ENCODE data around the gene ARHGEF6.
A peak's percentile ranks its signal among the peaks of the same experiment; 100 is the strongest.
"Not testable (repeated sequence)": the region's sequence is repeated elsewhere in the genome, so short reads cannot be mapped to it uniquely, and the experiment has no call there.

The ARHGEF6 gene, protein sequence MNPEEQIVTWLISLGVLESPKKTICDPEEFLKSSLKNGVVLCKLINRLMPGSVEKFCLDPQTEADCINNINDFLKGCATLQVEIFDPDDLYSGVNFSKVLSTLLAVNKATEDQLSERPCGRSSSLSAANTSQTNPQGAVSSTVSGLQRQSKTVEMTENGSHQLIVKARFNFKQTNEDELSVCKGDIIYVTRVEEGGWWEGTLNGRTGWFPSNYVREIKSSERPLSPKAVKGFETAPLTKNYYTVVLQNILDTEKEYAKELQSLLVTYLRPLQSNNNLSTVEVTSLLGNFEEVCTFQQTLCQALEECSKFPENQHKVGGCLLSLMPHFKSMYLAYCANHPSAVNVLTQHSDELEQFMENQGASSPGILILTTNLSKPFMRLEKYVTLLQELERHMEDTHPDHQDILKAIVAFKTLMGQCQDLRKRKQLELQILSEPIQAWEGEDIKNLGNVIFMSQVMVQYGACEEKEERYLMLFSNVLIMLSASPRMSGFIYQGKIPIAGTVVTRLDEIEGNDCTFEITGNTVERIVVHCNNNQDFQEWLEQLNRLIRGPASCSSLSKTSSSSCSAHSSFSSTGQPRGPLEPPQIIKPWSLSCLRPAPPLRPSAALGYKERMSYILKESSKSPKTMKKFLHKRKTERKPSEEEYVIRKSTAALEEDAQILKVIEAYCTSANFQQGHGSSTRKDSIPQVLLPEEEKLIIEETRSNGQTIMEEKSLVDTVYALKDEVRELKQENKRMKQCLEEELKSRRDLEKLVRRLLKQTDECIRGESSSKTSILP

DNA sequence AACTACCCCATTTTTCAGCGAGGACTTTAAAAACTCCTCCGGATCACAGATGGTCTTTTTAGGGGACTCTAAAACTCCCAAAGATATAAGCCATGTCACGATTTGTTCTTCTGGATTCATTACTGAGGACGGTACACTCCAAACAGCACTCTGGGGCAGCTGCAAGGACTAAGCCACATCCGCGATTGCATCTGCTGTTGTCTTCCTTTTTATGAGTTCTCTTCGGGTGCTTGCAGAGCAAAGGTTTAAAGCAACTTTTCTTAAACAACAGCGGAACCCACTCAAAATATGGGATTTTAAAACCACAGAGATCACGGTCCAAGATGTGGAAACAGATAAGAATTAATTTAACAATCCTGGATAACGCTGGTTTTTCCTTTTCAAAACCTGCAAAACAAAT lies at the start of gene ARHGEF6:
ARHGEF6 (minus strand) TSS at position 170 of the 400 bp plus-strand sequence; CDS start at position 120, 50 bp downstream.
- DNase-seq, result no peak

DNA sequence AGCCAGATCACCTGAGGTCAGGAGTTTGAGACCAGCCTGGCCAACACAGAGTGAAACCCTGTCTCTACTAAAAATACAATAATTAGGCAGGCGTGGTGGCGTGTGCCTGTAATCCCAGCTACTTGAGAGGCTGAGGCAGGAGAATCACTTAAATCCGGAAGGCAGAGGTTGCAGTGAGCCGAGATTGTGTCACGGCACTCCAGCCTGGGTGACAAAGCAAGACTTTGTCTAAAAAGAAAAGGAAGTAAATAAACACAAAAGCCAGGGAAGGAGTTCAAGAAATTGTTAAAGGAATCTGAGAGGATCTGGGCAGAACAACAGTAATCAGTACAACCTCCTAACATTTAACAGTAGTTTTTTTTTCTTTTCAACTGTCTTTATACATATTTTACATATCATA lies 48.7 kb upstream of the ARHGEF6 start:
- DNase-seq, result no peak

DNA sequence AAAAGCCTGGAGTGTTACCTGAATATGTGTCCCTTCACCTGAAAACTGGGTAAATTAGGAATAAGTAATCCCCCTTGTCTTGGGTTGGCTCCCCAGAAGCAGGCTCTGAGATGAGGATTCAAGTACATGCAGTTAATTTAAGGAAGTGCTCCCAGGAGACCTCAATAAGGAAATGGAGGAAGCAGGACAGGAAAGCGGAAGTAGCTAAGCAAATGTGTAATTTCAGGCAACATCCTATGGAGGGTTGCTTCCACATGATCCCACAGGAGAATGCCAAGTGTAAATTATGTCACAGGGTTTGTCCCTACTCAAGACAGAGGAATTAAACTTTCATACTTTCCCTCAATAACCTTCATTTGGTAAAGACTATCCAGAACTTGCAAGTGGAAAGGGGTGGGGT lies 48.1 kb upstream of the ARHGEF6 start:
- no peak for DNase-seq

DNA sequence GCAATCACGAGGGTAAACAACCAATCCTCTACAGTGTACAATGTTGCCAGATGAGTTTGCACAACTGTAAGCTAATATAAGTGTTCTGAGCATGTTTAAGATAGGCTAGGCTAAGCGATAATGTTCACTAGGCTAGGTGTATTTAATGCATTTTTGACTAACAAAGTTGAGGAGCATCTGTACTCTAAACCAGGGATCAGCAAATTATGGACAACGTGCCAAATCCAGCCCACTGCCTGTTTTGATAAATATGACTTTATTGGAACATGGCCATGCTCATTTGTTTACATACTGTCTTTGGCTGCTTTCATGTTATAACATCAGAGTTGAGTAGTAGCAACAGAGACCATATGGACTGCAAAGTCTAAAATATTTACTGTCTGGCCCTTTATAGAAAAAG lies 46.3 kb upstream of the ARHGEF6 start:
- DNase-seq, result no peak

DNA sequence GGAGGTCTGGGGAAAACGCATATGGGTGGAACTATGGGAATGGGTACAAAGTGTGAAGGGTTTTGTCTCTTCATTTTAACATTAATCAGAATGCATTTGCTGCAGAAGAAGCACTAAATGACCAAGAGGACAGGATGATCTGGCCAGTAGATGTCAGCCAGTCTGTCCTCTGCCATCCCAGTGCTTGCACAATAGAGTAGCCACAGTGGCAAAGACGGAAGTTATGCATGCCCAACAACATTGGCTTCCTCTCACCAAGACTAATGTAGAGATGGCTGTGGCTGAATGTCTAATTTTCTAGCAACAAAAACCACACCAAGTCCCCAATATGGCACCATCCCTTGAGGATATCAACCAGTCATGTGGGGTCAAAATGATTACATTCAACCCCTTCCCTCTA lies 45.0 kb upstream of the ARHGEF6 start:
- no peak for DNase-seq

DNA sequence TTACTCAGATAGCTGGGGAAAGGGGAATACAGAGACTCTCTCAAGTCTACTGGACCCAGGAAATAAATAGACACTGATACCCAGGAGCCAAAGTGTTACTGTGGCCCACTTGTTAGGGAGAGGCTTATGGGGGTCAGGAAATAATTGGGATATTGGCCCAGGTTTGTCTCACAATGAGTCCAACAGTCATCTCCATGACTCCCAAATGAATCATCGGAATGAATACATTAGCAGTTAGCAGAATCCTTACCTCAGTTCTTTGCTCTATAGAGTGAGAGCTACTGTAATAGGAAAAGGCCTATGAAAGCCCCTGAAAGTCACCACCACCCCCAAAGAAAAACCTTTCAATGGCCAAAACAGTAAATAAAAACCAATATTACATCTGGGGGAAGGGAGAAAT lies 42.4 kb upstream of the ARHGEF6 start:
- DNase-seq, result no peak

DNA sequence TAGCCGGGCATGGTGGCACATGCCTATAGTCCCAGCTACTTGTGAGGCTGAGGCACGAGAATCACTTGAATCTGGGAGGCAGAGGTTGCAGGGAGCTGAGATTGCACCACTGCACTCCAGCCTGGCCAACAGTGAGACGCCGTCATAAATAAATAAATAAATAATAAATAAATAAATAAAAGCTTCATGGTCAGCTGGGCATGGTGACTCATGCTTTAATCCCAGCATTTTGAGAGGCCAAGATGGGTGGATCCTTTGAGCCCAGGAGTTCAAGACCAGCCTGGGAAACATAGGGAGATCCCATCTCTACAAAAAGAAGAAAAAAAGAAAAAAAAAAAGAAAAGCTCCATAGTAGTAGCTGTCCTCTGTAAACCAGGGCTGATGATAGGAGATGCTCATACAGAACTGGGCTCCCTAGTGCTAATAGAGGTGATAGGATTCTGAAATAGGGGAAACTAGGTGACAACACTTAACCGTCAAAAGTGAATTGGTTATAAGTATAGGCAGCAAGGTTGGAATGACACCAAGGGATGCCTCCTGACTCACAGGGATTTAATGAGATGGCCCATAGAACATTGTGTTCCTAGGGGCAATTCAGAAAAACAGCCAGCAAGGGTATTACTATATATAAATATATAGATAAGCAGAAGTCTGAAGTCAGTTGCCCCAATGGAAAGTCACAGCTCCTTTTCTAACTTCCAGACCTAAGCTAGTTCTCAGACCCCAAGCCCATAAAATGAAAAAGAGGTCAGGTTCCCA lies 41.8 kb upstream of the ARHGEF6 start:
- DNase-seq, result no peak

DNA sequence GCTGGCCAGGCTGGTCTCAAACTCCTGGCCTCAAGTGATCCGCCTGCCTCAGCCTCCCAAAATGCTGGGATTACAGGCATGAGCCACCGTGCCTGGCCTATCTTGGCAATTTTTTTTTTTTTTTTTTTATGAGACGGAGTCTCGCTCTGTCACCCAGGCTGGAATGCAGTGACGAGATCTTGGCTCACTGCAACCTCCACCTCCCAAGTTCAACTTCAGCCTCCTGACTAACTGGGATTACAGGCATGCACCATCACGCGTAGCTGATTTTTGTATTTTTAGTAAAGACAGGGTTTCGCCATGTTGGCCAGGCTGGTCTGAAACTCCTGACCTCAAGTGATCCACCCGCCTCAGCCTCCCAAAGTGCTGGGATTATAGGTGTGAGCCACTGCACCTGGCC lies 39.0 kb upstream of the ARHGEF6 start:
- DNase-seq, result not testable (repeated sequence)

DNA sequence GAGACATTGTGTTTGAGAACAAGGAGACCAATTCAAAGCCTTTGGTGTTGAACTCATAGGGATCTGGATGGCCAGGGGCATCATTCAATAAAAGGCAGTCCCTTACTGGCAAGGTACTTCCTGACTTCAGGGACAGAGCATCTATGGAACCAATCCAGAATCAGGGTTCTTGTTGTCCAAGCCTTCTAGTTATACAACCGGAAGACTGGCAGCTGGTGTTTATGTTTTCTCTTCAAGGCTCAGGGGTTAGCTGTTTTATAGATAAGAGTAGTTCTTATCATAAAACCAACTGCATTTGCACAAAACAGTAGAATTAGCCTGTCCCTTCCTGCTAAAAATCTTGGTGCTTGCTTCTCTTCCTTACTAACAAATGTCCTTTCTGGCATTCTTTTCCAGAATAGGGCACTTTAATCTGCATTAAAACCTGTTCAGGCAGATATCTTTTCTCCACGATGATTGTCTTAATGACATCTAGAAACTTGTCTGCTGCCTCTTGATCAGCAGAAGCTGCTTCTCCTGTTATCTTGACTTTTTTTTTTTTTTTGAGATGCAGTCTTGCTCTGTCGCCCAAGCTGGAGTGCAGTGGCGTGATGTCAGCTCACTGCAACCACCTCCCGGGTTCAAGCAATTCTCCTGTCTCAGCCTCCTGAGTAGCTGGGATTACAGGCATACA lies 38.4 kb upstream of the ARHGEF6 start:
- DNase-seq, result no peak

DNA sequence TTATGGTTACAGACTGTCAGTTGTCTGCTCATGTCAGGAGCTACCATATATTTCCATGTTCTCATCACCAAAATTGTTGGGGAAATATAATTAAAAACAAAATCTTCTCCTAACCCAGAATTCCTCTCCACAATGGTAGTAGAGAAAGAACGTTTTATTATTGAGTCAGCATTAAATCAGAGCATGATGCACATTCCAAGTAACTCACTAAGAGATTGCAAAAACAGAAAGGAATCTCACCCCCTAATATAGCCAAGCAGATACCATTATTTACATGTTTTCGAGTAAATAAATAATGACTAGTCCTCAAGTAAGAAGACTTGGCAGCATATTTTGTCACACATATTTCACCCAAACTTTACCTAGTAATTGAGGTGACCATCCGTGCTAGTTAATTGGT lies 36.2 kb upstream of the ARHGEF6 start:
- DNase-seq, result no peak

DNA sequence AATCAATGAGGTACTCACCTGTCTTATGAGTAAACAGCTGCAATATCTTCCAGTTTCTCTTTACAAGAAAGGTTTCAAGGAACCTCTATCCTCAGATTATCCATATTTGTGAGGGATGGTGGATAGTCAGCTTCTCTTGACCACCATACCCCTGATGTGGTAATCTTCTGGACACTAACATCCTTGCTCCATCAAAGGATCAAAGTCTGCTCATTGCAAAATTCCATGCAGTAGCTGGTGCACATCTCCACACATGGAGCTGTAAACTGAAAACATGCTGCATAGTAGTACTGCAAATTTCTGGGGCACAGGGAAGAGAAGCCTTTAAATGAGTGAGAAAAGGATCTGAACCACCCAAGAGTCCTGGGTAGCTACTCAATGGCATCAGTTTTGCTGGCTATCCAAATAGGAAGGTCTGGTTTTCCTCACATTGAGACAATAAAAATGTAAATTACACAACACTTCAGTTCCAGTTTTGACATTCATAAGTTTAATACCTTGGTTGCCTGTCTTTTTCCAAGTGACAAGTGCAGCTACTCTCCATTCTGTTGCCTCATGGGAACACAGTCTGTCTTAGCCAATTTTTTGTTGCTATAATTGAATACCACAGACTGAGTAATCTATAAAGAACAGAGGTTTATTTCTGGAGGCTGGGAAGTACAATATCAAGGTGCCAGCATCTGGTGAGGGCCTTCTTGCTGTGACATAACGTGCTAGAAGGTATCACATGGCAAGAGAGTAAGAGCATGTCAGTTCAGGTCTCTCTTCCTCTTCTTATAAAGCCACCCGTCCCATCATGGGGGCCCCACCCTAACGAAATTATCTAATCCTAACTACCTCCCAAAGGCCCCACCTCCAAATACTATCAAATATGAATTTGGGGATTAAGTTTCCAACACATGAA lies 34.4 kb upstream of the ARHGEF6 start:
- no peak for DNase-seq

DNA sequence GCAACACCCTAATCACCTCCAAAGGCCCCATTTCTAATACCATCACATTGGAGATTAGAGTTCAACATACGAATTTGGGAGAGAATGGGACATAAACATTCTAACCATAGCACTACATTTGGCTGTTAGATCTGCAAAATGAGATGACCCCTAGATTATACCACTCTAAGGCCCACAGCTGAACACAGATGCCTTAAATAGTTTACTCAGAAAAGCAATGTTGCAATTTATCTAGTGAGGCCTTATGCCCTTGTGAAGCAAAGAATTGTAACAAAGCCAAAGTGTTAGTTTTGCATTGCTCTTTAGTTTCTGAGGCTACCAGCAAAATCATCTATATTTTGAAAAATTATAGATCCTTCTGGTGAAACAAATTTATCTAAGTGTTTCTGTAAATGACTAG lies 31.6 kb upstream of the ARHGEF6 start:
- DNase-seq, result no peak

DNA sequence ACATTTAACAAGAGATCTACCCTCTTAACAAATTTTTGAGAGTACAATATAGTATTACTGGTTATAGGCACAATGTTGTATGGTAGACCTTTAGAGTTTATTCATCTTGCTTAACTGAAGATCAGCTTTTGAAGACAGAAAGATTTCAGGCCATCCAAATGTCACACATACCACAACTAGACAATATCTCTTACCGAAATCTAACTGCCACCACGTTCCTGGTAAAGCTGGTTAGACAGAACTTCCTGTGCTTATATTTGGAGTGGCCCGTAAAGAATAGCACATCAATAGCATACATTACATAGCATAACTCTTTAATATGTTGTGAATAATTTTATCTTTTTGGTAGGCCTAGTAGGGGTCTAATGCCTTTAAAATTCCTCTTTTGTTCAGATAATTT lies 29.8 kb upstream of the ARHGEF6 start:
- DNase-seq, result no peak

DNA sequence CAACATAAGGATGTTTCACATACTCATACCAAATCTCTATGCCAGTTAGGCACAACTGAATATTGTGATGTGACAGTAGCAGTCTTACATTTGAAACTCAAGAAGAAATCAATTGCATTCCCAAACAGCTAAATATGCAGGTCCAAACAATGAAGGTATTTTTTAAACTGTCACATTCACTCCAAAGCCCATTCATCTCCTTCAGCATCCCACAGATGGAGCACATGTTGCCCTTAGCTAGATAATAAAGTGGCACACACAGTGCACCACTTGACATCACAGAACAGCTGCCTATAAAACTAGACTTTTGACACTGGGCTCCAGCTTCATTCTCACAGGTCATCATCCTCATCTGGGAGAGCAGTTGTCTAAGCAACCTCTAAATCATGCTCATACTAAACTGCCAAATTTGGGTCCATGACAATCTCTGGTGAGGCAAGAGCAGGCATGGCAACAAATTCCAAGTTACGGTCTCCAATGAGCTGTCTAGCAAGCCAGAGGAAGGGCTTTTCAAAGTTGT lies 26.2 kb upstream of the ARHGEF6 start:
- DNase-seq, result peak; percentile 1

DNA sequence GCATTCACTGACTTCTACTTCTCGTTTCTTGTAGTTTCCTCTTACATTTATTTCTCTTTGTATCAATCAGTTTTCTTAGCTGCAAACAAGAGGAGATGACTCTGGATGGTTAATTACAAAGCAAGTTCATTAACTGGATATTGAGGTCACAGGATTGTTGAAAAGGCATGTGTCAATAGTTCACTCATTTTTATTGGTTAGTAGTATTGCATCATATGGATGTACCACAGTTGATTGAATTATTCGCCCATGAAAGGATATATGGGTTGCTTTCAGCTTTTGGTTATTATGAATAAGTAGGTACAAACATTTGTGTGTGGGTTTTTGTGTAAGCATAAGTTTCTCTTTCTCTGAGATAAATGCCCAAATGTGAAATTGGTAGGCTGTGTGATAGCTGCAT lies 21.8 kb upstream of the ARHGEF6 start:
- DNase-seq, result no peak

DNA sequence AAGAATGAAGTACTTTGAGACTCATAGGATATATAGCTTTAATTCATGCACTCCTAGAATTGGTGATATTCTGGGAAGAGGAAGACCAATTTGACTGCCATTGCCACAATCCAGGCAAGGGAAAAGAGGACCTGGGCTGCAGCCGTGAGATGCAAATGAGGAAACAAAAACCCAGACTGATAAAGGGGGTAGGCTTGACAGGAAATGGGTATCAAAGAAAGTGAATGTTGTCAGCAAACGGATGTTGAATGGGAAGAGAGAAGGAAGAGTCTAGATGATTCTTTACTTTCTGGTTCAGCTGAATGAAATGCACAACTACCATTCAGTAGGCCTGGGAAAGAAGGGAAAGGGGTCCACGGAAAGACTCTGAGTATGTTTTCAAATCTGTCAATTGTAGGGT lies 17.1 kb upstream of the ARHGEF6 start:
- no peak for DNase-seq

DNA sequence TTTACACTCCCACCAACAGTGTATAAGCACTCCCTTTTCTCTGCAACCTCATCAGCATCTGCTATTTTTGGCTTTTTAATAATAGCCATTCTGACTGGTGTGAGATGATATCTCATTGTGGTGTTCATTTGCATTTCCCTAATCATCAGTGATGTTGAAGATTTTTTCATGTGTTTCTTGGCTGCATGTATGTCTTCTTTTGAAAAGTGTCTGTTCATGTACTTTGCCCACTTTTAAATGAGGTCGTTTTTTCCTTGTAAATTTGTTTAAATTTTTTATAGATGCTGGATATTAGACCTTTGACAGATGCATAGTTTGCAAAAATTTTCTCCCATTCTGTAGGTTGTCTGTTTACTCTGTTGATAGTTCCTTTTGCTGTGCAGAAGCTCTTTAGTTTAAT lies 14.4 kb upstream of the ARHGEF6 start:
- not testable (repeated sequence) for DNase-seq

DNA sequence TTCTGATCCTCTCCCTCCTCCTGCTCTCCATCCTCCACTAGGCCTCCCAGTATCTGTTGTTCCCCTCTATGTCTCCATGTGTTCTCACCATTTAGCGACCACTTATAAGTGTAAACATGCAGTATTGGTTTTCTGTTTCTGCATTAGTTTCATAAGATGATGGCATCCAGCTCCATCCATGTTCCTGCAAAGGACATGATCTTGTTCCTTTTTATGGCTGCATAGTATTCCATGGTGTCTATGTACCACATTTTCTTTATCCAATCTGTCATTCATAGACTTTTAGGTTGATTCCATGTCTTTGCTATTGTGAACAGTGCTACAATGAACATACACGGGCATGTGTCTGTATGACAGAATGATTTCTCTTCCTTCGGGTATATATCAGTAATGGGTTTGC lies 13.9 kb upstream of the ARHGEF6 start:
- not testable (repeated sequence) for DNase-seq

DNA sequence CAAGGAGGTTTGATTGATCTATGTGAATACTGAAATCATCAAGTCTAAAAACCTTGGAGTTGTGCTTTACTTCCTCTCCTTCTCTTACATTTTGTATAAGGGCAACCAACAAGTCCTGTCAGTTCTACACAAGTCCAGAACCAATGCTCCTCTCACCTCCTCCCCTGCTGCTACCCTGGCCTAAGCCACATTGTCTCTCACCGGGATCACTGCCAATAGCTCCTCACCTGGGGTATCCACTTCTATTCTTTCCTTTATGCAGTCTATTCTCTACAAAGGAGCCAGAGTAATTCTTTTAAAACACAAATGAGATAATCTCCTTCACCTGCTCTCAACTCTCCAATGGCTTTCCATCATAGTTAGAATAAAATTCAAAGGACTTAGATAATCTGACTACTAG lies 13.3 kb upstream of the ARHGEF6 start:
- no peak for DNase-seq

DNA sequence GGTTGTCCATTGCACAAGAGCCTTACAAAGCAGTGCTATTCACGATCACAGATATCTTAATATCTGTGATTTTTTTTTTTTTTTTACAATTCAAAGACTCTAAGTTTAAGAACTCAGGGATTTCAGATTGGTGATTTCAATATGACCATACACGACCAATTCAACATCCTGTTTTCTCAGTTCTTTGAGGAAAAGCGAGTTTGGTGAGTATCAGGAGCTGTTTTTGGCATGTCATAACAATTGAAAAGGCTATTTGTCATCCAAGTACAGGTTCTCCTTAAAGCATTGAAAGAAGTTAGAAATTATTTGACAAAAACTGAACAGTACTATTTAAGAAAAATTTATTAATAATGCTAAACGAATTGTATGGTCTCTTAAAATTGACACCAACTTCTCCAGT lies 9.1 kb upstream of the ARHGEF6 start:
- DNase-seq, result no peak

DNA sequence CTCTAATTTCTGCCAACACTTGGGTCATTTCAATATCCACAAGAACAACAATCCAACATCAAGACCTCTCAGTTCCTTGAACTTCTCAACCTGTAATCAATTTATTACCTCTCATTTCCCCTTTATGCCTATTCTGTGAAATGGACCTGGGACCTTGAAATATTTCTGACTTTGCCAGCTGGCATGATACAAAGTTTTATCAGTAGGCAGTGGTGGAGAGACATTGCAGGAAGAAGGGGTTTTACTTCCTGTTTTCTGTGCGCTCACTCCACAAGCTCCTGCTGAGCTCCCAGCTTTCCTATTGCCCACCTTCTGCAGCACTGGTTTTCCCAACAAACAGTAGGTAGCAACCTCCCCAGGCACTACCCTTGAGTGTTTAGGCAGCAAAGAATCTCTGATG lies 3.5 kb upstream of the ARHGEF6 start:
- DNase-seq, result no peak

DNA sequence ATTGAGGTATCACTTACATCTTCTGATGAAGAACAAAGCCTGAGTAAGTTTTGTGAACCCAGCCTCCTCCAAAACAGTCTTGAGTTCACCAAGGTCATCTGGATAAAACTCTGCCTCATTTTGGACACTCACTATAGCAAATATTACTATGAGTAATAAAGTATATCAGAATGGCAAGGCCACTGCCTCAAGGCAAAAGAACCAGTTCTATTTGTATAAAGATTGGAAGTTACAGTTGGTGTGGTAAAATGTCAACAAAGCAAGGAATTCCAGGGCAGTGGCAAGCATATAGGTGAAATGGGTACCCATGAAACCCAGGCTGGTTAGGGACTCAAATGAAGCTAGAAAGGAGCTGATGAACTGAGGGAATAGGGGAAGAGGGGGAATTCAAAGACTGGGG lies 2.4 kb upstream of the ARHGEF6 start:
- no peak for DNase-seq

Data from NCI-H524 treated with DMSO at 0.1 percent for 48 hours (cell line).